Mucosa of stomach (tissue), 1 donor: ENCODE data around the gene COTL1.
A peak's percentile ranks its signal among the peaks of the same experiment; 100 is the strongest.
"Not testable (repeated sequence)": the region's sequence is repeated elsewhere in the genome, so short reads cannot be mapped to it uniquely, and the experiment has no call there.

ENCODE experiments used
- H3K27me3 ChIP-seq: one replicate; pipeline ENCODE4 v1.7.0; 2013; ENCODE audit warnings: mild to moderate bottlenecking, low read length; ENCODE audit not compliant: control insufficient read depth, insufficient read depth
- H3K36me3 ChIP-seq: one replicate; pipeline ENCODE4 v1.7.0; 2013; ENCODE audit warnings: low read length; ENCODE audit not compliant: control insufficient read depth, insufficient read depth
- H3K4me1 ChIP-seq: one replicate; pipeline ENCODE4 v1.7.0; 2013; ENCODE audit warnings: mild to moderate bottlenecking, low read length; ENCODE audit not compliant: control insufficient read depth, insufficient read depth
- H3K4me3 ChIP-seq: one replicate; pipeline ENCODE4 v1.7.0; 2013; ENCODE audit warnings: low read length
- H3K9ac ChIP-seq: one replicate; pipeline ENCODE4 v1.7.0; 2013; ENCODE audit warnings: mild to moderate bottlenecking, low read length, moderate library complexity
- H3K9me3 ChIP-seq: one replicate; pipeline ENCODE4 v1.7.0; 2013; ENCODE audit warnings: mild to moderate bottlenecking, low read length, moderate library complexity; ENCODE audit not compliant: control insufficient read depth
- donor health status: Pancreatic carcinoma.

COTL1 gene

DNA sequence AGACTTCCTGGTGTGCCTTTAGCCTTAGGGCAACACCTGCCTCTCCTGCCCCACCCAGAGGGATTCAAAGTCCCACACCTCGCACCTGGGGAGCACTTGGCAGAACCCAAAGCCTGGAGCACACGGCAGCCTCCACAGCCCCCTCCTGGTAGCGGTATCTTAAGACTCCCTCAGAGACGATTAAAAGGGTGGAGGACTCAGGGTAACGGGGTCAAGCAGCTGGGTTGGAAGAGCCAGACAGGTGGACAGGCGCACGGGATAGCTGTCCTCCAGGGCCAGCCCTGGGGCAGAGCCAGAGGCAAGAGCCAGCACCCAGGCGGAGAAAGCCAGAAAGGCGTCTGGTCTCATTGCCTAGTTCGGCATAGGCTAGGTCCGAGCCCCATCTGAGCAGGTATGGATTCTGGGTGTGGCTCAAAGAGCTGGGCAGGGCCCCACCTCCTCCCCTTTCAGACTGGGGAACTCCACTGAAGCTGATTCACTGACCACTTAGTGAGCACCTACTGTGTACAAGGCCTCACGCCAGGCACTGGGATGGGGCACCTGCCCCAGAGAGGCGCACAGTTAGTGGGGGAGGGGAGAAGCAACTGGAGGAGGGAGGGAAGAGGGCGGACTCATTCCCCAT lies 58.5 kb downstream of the COTL1 start:
- no peaks in the 10 kb centered on the region for H3K27me3 ChIP-seq
- H3K9ac ChIP-seq, result peak overlapping the region; percentile 54
- H3K36me3 ChIP-seq, result peaks cover 4% of the 10 kb centered on the region
- H3K4me1 ChIP-seq, result peaks cover 26% of the 10 kb centered on the region
- no peak overlapping the region for H3K4me3 ChIP-seq
- H3K9me3 ChIP-seq, result no peaks in the 10 kb centered on the region

DNA sequence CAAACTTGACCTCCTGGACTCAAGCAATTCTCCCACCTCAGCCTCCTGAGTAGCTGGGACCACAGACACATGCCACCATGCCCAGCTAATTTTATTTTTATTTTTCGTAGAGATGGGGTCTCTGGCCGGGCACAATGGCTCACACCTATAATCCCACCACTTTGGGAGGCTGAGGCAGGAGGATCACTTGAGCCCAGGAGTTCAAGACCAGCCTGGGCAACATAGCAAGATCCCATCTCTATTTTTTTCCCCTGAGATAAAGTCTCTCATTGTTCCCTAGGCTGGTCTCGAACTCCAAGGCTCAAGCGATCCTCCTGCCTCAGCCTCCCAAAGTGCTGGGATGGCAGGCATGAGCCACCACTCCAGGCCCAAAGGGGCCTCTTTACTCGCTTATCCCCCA lies 59.0 kb downstream of the COTL1 start:
- H3K9ac ChIP-seq, H3K4me3 ChIP-seq, H3K36me3 ChIP-seq, H3K9me3 ChIP-seq, H3K27me3 ChIP-seq: not testable (repeated sequence)
- H3K4me1 ChIP-seq, result peaks cover 26% of the 10 kb centered on the region

DNA sequence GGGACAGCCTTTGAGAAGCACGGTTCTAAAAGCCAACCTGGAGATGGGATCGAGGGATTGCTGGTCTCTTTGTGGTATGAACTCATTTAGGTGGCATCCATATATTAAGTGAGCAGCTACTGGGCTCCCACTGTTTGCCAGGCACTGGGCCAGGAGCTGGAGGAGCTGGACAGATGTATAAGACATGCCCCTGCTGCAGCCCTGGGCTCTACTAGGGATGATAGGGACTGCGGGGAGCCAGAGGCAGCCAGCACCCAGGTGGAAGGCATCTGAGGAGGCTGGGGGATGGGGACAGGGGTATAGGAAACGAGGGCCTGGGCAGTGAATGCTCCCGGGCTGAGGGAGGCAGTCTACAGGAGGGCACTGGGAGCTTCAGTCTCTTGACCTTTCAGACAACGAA lies 60.4 kb downstream of the COTL1 start:
- H3K9me3 ChIP-seq, result no peaks in the 10 kb centered on the region
- H3K27me3 ChIP-seq, result no peaks in the 10 kb centered on the region
- H3K9ac ChIP-seq, result no peak overlapping the region
- H3K36me3 ChIP-seq, result no peaks in the 10 kb centered on the region
- H3K4me3 ChIP-seq, result no peak overlapping the region
- H3K4me1 ChIP-seq, result peaks cover 19% of the 10 kb centered on the region

DNA sequence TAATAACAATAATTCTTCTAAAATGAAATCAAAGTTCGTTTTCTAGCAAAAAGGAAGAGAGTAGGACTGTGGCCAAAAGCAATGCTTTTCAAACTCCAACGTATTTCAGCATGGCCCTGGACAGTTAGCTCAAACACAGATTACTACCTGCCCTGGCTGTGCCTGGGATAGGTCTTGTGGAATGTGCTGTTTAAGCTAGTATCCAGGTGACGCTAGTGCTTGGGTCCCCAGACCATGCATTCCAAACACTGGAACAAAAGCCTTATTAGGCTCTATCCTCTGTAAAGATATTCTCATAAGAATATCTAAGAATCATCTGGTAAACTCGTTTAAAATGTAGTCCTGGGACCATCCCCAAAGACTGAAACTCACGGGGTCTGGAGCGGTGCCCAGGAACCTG lies 60.8 kb downstream of the COTL1 start:
- Histone ChIP-seq H3K36me3 (no peaks in the 10 kb centered on the region), H3K4me1 (peaks cover 15% of the 10 kb centered on the region), H3K9ac (no peak overlapping the region), H3K27me3 (no peaks in the 10 kb centered on the region), H3K4me3 (no peak overlapping the region), H3K9me3 (no peaks in the 10 kb centered on the region)

DNA sequence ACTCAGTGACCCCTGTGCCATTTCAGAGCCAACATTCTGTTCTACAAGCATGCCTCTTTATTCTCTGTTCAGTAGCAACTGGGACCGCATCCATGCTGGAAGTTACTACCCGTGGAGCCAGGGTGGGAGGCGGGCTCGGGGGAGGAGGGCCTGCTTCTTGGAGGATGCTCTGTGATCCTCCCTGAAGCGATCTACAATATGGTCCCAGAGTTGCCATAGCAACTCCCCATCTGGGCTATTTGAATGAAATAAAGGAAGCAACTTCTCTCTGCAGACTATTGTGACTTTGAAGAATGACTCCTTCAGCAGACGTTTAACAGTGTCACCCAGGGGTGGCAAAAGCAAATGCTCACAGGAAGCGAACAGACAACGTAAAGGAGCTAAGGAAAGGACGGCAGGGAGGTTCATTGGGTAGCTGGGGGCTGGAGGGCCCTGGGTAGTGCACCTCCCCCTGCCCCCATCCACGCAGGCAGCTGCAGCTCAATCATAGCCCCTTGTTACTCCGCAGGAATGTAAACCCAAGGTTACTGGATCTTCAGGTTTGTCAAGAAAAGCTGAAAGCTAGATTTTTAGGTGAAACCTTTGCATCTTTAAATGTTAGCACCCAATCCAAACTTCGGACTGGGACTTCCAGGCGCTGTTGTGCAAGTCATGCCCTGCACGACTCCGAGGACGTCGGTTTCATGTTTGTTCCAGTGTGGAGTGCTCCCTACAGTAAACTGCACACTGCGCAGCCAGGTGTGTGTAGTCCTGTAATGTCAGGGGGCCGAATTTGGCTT lies 62.3 kb downstream of the COTL1 start:
- Histone ChIP-seq H3K9ac (no peak overlapping the region), H3K27me3 (no peaks in the 10 kb centered on the region), H3K9me3 (no peaks in the 10 kb centered on the region), H3K4me1 (peaks cover 15% of the 10 kb centered on the region), H3K36me3 (no peaks in the 10 kb centered on the region), H3K4me3 (no peak overlapping the region)

DNA sequence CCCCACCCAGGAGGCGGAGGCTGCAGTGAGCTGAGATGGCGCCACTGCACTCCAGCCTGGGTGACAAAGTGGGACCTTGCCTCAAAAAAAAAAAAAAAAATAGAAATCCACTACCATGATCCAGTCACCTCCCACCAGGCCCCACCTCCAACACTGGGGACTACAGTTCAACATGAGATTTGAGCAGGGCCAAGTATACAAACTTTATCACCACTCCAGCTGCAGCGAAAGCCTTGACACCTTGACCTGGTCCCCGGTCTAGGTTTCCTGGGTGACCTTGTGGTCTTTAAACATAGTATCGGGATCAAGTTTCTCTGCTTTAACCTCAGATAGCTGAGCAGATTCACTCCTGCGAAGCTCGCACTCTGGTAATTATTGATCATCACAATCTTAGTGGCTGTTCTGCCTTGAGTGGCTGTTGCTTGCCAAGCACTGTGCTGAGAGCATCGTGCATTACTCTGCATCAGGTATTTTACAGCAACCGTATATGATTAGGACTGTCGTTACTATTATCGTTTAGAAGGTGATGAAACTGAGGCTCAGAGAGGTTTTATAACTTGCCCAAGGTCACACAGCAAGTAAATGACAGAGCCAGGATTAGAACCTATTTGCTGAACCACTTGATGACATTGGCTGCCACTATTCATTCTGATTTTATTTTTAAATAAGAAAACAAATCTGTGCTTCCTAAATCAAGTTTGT lies 63.1 kb downstream of the COTL1 start:
- H3K36me3 ChIP-seq, result no peaks in the 10 kb centered on the region
- H3K9me3 ChIP-seq, result no peaks in the 10 kb centered on the region
- no peaks in the 10 kb centered on the region for H3K27me3 ChIP-seq
- H3K4me3 ChIP-seq, result no peak overlapping the region
- H3K4me1 ChIP-seq, result peaks cover 8% of the 10 kb centered on the region
- no peak overlapping the region for H3K9ac ChIP-seq

DNA sequence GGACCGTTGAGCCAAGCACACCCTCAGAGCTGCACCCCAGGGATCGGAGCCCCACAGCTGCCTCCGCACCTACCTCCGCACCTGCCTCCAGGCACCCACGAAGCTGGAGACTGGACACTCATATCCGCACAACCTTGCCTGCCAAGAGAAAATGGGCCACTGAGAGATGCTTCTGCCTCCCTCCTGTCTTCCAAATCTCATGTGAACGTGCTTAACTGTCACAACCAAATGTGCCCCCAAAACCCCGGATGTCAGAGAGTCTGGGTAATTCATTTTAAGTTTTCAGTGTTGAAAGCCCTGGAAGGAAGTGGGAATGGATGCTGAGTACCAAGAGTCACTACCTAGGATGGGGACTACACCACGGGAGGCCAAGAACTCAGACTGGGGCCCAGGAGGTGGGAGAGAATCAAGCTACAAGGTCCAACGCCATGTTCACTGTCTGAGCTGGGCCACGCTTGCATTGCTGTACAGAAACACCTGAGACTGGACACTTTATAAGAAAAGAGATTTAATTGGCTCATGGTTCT lies 63.9 kb downstream of the COTL1 start:
- Histone ChIP-seq H3K4me1 (no peaks in the 10 kb centered on the region), H3K4me3 (no peak overlapping the region), H3K9me3 (no peaks in the 10 kb centered on the region), H3K9ac (no peak overlapping the region), H3K27me3 (no peaks in the 10 kb centered on the region), H3K36me3 (no peaks in the 10 kb centered on the region)

DNA sequence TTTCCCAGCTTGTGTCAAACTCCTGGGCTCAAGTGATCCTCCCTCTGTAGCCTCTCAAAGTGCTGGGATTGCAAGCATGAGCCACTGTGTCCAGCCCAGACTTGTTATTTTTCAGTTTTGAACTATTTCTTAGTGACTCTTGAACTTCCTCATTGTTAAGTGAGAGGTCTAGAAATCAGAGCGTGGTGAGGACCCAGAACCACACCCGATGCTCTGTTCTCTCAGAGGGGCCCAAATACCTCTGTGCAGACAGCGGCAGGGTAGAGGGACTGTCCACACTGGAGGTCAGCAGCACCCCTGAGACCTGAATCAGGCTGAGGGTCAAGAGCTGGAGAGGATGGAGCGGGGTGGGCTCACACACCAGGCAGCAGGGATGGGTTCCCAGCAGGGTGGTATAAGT lies 65.7 kb downstream of the COTL1 start:
- H3K9ac ChIP-seq, result no peak overlapping the region
- no peaks in the 10 kb centered on the region for H3K4me1 ChIP-seq
- no peak overlapping the region for H3K4me3 ChIP-seq
- H3K36me3 ChIP-seq, result no peaks in the 10 kb centered on the region
- H3K27me3 ChIP-seq, result no peaks in the 10 kb centered on the region
- H3K9me3 ChIP-seq, result no peaks in the 10 kb centered on the region

DNA sequence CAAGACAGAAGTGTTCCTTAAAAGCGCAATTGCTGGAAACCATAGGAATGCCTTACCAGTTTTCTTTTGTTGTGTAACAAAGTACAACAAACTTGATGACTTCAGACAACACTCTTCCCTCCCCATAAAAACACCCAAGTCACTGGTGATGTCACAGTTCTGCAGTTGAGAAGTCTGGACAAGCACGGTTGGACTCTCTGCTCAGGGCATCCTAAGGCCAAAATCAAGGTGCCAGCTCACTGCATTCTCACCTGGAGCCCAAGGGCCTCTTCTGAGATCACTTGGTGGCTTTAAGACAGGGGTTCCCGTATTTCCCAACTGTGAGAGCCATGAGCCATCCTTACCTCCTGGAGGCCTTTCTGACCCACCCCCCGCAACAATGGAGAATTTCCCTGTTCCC lies 67.8 kb downstream of the COTL1 start:
- no peaks in the 10 kb centered on the region for H3K27me3 ChIP-seq

DNA sequence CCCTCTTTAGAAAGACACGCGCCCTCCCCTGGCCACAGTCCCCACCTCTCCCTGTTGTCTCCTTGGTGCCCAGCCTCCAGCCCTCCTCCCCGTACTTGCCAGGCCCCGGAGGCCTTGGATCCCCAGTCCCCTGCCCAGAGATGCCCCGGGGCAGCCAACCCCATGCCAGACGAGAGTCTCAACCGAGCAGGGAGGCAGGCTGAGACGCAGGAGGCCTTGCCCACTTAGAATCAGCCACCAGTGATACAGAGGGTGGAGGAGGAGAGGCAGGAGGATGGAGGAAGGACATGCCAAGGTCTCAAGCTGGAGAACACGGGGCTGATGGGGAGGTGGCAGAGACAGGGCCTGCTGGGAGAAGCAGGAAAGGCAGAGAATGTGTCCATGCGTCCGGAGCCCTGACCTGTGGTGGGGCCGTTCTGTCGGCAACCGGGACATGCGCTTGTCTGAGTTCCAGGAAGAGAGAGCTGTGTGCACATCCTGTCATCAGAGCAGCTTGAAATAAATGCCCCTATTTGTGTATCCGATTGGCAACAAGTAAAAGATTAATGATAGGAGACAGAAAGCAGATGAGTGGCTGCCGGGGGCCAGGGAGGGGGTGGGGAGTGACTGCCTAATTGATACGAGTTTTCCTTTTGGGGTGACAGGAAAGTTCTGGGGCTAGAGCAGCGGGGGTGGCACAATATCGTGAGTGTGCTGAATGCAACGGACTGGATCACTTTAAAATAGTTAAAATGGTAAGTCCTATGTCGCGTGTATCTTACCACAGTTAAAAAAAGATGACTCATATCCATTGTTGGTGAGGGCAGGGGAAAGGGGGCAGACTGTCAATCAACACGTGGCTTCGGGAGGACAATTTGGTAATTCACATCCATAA lies 68.7 kb downstream of the COTL1 start:
- Histone ChIP-seq H3K27me3 (no peaks in the 10 kb centered on the region), H3K9me3 (no peaks in the 10 kb centered on the region), H3K9ac (no peak overlapping the region), H3K36me3 (no peaks in the 10 kb centered on the region), H3K4me3 (no peak overlapping the region), H3K4me1 (no peaks in the 10 kb centered on the region)

More for the DNA sequence above, 67.8 kb downstream of the COTL1 start:
- H3K9ac ChIP-seq, result no peak overlapping the region
- H3K9me3 ChIP-seq, result no peaks in the 10 kb centered on the region
- H3K36me3 ChIP-seq, result no peaks in the 10 kb centered on the region
- no peaks in the 10 kb centered on the region for H3K4me1 ChIP-seq
- H3K4me3 ChIP-seq, result no peak overlapping the region

DNA sequence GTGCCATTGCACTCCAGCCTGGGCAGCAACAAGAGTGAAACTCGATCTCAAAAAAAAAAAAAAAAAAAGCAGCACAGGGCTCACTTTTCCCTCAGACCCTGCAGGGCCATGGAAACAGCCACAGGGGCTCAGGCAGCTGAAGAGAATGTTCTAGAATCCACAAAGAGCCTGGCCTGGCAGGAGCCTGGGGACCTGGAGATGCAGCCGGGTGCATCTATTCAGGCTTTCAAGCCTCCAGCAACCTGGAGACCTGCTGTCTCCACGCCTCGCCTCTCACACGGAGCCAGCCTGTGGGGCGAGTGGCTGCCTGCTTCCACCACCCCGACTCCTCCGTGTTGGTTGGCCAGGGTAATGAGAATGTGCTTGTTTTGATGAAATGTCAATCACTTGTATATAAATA lies 69.4 kb downstream of the COTL1 start:
- Histone ChIP-seq H3K36me3 (no peaks in the 10 kb centered on the region), H3K4me1 (no peaks in the 10 kb centered on the region), H3K27me3 (no peaks in the 10 kb centered on the region), H3K9ac (no peak overlapping the region), H3K9me3 (no peaks in the 10 kb centered on the region), H3K4me3 (no peak overlapping the region)
